ENCODE measurements around the gene RAB3D.

Gene RAB3D

GRCh38 chr19:11293433-11294389 lies 45.7 kb downstream of the RAB3D start:
- DNase-seq, result peak; percentile 98

DNA sequence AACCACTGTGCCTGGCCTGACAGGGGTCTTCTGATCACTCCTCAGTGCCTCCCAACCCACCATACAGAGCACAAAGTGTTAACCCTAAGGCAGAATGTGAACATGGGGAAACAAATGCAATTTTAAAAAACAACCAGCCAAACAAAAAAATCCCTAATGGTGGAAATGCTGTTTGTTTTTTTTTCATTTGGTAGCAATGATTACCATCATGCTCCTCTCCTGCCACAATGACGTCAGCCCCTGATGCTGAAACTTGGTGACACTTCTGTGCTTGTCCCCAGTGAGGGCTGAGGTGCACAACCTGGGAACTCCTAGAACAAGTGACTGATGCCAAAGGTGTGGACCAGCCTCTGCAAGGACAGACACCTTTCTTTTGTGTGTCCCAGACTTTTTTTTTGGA lies 47.5 kb downstream of the RAB3D start:
- peak; percentile 36 for DNase-seq

GRCh38 chr19:11291415-11291814 lies 48.0 kb downstream of the RAB3D start:
- DNase-seq, result no peak

GRCh38 chr19:11290256-11290655 lies 49.2 kb downstream of the RAB3D start:
- no peak for DNase-seq

GRCh38 chr19:11288349-11288748 lies 51.1 kb downstream of the RAB3D start:
- DNase-seq, result no peak

DNA sequence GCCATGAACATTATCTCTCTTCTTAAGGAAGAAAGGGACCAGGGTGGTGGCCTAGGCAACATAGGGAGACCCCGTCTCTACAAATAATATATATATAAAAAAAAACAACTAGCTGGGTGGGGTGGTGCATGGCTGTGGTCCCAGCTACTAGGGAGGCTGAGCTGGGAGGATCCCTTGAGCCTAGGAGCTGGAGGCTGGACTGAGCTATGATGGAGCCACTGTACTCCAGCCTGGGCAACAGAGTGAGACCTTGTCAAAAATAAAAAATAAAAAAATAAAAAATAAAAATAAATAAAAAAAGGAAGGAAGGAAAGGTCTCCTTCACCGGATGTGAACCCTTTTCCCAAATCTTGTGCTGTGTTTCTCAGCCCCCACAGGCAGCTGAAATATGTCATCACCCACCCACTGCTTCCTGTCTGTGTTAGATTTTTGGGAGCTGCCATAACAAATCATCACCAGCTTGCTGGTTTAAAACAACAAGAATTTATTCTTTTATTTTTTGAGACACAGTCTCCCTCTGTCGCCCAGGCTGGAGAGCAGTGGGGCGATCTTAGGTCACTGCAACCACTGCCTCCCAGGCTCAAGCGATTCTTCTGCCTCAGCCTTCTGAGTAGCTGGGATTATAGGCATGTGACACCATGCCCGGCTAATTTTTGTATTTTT lies 53.0 kb downstream of the RAB3D start:
- peak; percentile 51 for DNase-seq

DNA sequence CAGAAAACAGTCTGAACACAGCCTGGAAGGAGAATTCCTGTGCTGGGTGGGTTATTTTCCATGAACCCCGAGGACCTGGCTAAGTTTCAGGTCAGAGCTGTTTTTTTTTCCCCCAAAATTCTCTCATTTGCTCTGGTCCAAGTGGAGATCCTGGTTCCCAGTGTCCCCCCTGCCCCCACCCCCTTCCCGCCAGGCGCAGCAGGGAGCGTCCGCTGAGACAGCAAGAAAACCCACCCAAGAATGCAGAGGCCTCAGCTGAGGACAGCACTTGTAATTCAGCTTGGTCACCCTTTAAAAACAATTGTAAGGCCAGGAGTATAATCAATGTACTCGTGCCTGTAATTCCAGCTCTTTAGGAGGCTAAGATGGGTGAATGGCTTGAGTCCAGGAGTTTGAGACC lies 54.9 kb downstream of the RAB3D start:
- no peak for DNase-seq

- DNase-seq, result no peak
Measured at GRCh38 chr19:11281356-11282049, 58.0 kb downstream of the RAB3D start.

DNA sequence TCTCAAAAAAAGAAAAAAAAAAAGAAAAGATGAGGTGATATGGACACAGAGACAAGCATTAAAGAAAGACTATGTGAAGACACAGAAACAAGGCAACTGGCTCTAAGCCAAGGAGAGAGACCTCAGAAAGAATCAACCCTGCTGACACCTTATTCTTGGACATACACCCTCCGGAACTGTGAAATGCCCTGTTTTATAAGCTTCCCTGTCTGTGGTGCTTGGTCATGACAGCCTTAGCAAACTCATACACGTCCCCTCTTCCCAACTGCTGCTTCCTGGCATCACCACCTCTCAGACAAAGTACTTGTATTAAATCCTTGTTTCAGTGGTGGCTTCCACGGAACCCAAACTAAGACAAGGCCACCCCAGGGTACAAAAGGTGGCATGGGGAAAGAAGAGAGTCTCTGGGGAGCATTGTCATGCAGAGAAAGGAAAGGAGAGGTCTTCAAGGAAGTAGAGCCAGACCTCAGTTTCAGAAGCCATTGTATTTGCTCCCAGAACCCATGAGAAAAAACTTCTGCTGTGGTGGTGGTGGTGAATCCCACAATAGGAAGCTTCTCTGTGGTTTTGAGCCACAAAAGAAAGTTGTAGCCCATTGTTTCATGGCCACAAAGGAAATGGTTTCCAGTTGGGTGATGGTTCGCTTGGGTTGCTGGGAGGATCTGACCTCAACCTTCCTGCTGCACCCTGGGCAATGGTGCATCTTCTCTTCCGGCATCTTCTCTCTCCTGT lies 59.8 kb downstream of the RAB3D start:
- DNase-seq, result peak; percentile 28

- no peak for DNase-seq
Measured at GRCh38 chr19:11278670-11279069, 60.8 kb downstream of the RAB3D start.

DNA sequence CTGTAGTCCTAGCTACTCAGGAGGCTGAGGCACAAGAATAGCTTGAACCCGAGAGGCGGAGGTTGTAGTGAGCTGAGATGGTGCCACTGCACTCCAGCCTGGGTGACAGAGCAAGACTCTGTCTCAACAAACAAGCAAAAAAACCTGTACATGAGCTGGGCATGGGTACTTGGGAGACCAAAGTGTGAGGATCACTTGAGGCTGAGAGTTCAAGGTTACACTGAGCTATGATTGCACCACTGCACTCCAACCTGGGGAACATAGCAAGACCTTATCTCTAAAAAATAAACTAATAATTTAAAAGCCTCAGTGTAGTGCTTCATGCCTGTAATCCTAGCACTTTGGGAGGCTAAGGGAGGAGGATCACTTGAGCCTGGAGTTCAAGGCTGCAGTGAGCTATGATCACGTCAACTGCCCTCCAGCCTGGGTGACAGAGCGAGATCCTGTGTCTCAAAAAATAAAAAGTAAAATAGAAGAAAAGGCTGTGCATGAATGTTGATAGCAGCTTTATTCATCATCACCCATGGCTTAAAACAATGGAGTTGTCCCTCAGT lies 64.8 kb downstream of the RAB3D start:
- DNase-seq, result no peak

- no peak for DNase-seq
Measured at GRCh38 chr19:11273989-11274388, 65.5 kb downstream of the RAB3D start.

DNA sequence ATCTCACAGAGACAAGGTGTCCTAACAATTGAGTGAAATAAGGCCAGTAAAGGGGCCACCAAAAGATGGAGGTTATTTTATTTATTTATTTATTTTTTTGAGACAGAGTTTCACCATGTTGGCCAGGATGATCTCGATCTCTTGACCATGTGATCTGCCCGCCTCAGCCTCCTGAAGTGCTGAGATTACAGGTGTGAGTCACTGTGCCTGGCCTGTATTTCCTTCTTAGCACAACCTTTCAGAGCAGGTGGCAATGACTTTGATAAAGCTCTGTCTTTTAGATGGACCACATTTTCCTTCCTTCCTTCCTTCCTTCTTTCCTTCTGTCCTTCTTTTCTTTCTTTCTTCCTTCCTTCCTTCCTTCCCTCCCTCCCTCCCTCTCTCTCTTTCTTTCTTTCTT lies 66.2 kb downstream of the RAB3D start:
- no peak for DNase-seq

Measured in suppressor macrophage treated with lipopolysaccharide for 4 hours (primary cell).